ENCODE data around the gene KCNA3.

Gene KCNA3

GRCh38 chr1:110643879-110644472 is 30.8 kb downstream of the KCNA3 start:
- in situ Hi-C loops (cut with MboI; ENCODE audit: low sequenced_read_pairs), result no loop called here

- in situ Hi-C loops (cut with MboI; ENCODE audit: low sequenced_read_pairs), result no loop called here
These were observed 34.9 kb downstream of the KCNA3 start for GRCh38 chr1:110639724-110640386.

GRCh38 chr1:110638556-110638955 is 36.2 kb downstream of the KCNA3 start:
- in situ Hi-C loops (cut with MboI; ENCODE audit: low sequenced_read_pairs), result no loop called here

- in situ Hi-C loops (cut with MboI; ENCODE audit: low sequenced_read_pairs), result no loop called here
These were observed 36.7 kb downstream of the KCNA3 start for GRCh38 chr1:110638058-110638457.

GRCh38 chr1:110637475-110637874 is 37.3 kb downstream of the KCNA3 start:
- in situ Hi-C loops (cut with MboI; ENCODE audit: low sequenced_read_pairs), result no loop called here

- in situ Hi-C loops (cut with MboI; ENCODE audit: low sequenced_read_pairs), result no loop called here
These were observed 38.4 kb downstream of the KCNA3 start for GRCh38 chr1:110636149-110636935.

GRCh38 chr1:110635434-110635833 is 39.3 kb downstream of the KCNA3 start:
- in situ Hi-C loops (cut with MboI; ENCODE audit: low sequenced_read_pairs), result no loop called here

- in situ Hi-C loops (cut with MboI; ENCODE audit: low sequenced_read_pairs), result no loop called here
These were observed 40.1 kb downstream of the KCNA3 start for GRCh38 chr1:110634455-110635311.

- in situ Hi-C loops (cut with MboI; ENCODE audit: low sequenced_read_pairs), result no loop called here
These were observed 40.7 kb downstream of the KCNA3 start for GRCh38 chr1:110634086-110634454.

- in situ Hi-C loops (cut with MboI; ENCODE audit: low sequenced_read_pairs), result no loop called here
These were observed 41.1 kb downstream of the KCNA3 start for GRCh38 chr1:110633646-110634030.

GRCh38 chr1:110631836-110632620 is 42.7 kb downstream of the KCNA3 start:
- in situ Hi-C loops (cut with MboI; ENCODE audit: low sequenced_read_pairs), result no loop called here

GRCh38 chr1:110630839-110631663 is 43.7 kb downstream of the KCNA3 start:
- in situ Hi-C loops (cut with MboI; ENCODE audit: low sequenced_read_pairs), result no loop called here

- in situ Hi-C loops (cut with MboI; ENCODE audit: low sequenced_read_pairs), result loop anchor here (10.0 kb wide), 1 partner anchor 156 kb away; no protein-coding TSS in a partner anchor
These were observed 46.2 kb downstream of the KCNA3 start for GRCh38 chr1:110628323-110629105.

- in situ Hi-C loops (cut with MboI; ENCODE audit: low sequenced_read_pairs), result loop anchor here (10.0 kb wide), 1 partner anchor 157 kb away; no protein-coding TSS in a partner anchor
These were observed 47.0 kb downstream of the KCNA3 start for GRCh38 chr1:110627764-110628163.

GRCh38 chr1:110626889-110627288 is 47.9 kb downstream of the KCNA3 start:
- in situ Hi-C loops (cut with MboI; ENCODE audit: low sequenced_read_pairs), result loop anchor here (10.0 kb wide), 1 partner anchor 158 kb away; no protein-coding TSS in a partner anchor

Measured in HL-60/S4 treated with retinoic acid at 250 ng/mL for 4 days and 3 days (cell line).